Measurements from ENCODE around the gene ZNF556. TPM values are rescaled to one million over a fixed set of nuclear protein-coding genes. Genes with fewer than 3 reads are reported as not detected.
"Not testable (repeated sequence)": the region's sequence is repeated elsewhere in the genome, so short reads cannot be mapped to it uniquely, and the experiment has no call there.

Gene ZNF556
- total RNA-seq, 1 donor: not detected

DNA sequence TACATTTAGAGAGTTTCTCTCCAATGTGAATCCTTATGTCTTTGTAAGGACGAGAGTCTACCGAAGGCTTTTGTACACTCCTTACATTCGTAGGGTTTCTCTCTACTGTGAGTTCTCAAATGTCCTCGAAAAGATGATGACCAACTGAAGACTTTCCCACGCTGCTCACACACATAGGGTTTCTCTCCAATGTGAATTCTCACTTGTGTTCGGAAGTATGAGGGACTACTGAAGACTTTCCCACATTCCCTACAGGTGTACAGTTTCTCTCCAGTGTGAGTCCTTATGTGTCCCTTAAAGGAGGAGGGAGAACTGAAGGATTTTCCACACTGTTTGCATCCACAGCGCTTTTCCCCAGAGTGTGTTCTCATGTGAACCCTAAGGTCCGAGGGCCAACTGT is 29.6 kb downstream of the ZNF556 start:
- no peak for DNase-seq (ENCODE audit: insufficient read length, low spot score, missing footprints)
- Histone ChIP-seq H2AFZ (ENCODE audit: low read length) (no peak overlapping the region), H3K4me3 (ENCODE audit: insufficient read depth, low read length) (no peak overlapping the region), H3K79me2 (ENCODE audit: insufficient read depth, low read length) (peaks cover 3% of the 10 kb centered on the region), H3K36me3 (ENCODE audit: insufficient read depth, low read length) (no peaks in the 10 kb centered on the region), H3K4me2 (ENCODE audit: insufficient read depth, low read length) (no peak overlapping the region), H3K27ac (ENCODE audit: low read depth, low read length) (no peak overlapping the region), H4K20me1 (ENCODE audit: insufficient read depth, low read length) (no peaks in the 10 kb centered on the region), H3K4me1 (ENCODE audit: insufficient read depth, low read length) (no peaks in the 10 kb centered on the region), H3K9me3 (ENCODE audit: low read depth, low read length) (peaks cover 7% of the 10 kb centered on the region), H3K27me3 (ENCODE audit: insufficient read depth, low read length) (no peaks in the 10 kb centered on the region)
- TF ChIP-seq, protein P1, sequence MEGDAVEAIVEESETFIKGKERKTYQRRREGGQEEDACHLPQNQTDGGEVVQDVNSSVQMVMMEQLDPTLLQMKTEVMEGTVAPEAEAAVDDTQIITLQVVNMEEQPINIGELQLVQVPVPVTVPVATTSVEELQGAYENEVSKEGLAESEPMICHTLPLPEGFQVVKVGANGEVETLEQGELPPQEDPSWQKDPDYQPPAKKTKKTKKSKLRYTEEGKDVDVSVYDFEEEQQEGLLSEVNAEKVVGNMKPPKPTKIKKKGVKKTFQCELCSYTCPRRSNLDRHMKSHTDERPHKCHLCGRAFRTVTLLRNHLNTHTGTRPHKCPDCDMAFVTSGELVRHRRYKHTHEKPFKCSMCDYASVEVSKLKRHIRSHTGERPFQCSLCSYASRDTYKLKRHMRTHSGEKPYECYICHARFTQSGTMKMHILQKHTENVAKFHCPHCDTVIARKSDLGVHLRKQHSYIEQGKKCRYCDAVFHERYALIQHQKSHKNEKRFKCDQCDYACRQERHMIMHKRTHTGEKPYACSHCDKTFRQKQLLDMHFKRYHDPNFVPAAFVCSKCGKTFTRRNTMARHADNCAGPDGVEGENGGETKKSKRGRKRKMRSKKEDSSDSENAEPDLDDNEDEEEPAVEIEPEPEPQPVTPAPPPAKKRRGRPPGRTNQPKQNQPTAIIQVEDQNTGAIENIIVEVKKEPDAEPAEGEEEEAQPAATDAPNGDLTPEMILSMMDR (IDR thresholded peaks at IDR 0.05; ENCODE audit: extremely low read depth, low read depth, low read length): no peak

DNA sequence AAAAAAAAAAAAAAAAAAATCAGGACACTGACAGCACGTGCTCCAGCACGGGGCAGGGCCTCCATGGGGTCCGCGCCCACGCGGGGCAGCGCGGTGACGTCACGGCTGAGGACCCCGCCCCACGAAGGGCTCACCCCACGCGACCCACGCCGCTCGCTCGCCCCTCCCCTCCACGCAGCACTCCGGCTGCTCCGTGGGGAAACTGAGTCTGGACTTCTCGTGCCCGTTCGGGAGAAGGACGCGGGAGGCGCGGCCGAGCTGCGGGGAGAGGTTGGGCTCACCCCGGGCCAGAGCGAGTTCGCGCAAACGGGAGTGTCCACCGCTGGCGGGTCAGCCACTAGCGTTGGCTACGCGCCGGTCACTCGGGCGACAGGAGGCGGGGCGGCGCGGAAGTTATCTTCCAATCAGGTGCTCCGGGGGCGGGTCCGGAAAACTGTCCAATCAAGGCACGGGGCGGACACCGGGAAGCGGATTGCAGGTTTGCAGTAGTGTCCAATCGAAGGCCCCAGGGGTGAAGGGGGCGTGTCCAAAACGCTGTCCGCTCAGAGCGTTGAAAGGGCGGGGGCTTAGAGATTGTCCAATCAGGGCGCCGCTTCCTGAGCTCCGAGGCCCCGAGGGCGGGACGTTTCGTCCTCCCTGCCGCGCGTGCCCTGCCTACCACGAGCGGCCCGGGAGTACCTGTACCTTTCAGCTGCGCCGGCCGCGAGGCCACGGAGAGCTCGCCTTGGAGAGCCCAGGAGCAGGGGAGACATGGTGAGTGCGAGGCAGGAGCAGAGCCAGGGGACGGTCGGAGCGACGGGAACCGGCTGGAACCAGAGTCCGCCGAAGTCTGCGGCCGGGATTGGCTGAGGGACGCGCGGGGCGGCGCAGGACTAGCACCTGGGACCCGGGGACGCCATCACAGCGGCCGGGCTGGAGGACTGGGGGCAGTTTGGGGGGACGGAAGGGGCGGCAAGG is 33.4 kb downstream of the ZNF556 start, which contains the start of gene ZNF57:
ZNF57 (plus strand) TSS at position 633 of the 957 bp plus-strand sequence; CDS start at position 751, 118 bp downstream.
- TF ChIP-seq, protein P1 (IDR thresholded peaks at IDR 0.05; ENCODE audit: extremely low read depth, low read depth, low read length): no peak
- H3K4me2 ChIP-seq (ENCODE audit: insufficient read depth, low read length): peak within 1 kb of the TSS; percentile 91
- no peaks in the 10 kb centered on the region for H3K4me1 ChIP-seq (ENCODE audit: insufficient read depth, low read length)
- peaks cover 7% of the 10 kb centered on the region for H3K9me3 ChIP-seq (ENCODE audit: low read depth, low read length)
- peak within 1 kb of the TSS; percentile 94 for H3K4me3 ChIP-seq (ENCODE audit: insufficient read depth, low read length)
- H3K27ac ChIP-seq (ENCODE audit: low read depth, low read length): peak within 1 kb of the TSS; percentile 77
- DNase-seq (ENCODE audit: insufficient read length, low spot score, missing footprints): peak; percentile 99
- peaks cover 27% of the 10 kb centered on the region for H3K79me2 ChIP-seq (ENCODE audit: insufficient read depth, low read length)
- no peaks in the 10 kb centered on the region for H3K27me3 ChIP-seq (ENCODE audit: insufficient read depth, low read length)
- no peaks in the 10 kb centered on the region for H4K20me1 ChIP-seq (ENCODE audit: insufficient read depth, low read length)
- H2AFZ ChIP-seq (ENCODE audit: low read length): peak within 1 kb of the TSS; percentile 93
- H3K36me3 ChIP-seq (ENCODE audit: insufficient read depth, low read length): no peaks in the 10 kb centered on the region

DNA sequence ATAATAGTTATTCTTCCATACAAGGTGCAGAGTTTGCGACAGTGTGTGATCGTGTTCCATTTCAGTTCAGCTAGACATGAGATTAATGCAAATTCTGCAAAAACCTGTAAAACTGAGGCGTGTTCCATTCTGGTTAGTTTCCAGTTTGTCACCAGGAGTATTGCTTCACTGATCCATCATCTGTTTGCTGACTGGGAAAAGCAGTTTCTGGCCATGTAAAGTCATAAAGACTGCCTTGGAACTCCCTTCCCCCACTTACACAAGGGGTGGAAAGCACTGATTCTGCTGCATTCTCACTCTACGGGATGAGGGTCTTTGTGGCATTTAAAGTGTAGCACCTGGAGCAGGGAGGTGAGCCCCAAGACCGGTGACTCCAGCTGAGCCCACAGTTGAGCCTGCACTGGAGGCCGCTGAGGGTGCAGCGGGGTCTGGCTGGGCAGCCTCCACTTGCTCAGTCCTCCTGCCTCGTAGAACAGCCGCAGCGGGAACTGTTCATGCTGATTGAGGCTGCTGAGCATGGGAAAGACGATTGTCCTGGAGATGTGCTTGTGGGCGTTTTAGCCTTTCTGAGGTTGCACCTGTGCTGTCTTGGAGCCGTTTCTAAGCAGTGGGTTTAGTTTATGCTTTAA is 35.6 kb downstream of the ZNF556 start:
- H3K27me3 ChIP-seq (ENCODE audit: insufficient read depth, low read length): no peaks in the 10 kb centered on the region
- H3K79me2 ChIP-seq (ENCODE audit: insufficient read depth, low read length): peaks cover 40% of the 10 kb centered on the region
- no peak for DNase-seq (ENCODE audit: insufficient read length, low spot score, missing footprints)
- H3K27ac ChIP-seq (ENCODE audit: low read depth, low read length): no peak overlapping the region
- no peak overlapping the region for H3K4me2 ChIP-seq (ENCODE audit: insufficient read depth, low read length)
- no peak overlapping the region for H3K4me3 ChIP-seq (ENCODE audit: insufficient read depth, low read length)
- no peaks in the 10 kb centered on the region for H4K20me1 ChIP-seq (ENCODE audit: insufficient read depth, low read length)
- no peaks in the 10 kb centered on the region for H3K36me3 ChIP-seq (ENCODE audit: insufficient read depth, low read length)
- no peak overlapping the region for H2AFZ ChIP-seq (ENCODE audit: low read length)
- H3K9me3 ChIP-seq (ENCODE audit: low read depth, low read length): no peaks in the 10 kb centered on the region
- TF ChIP-seq, protein P1 (IDR thresholded peaks at IDR 0.05; ENCODE audit: extremely low read depth, low read depth, low read length): no peak
- no peaks in the 10 kb centered on the region for H3K4me1 ChIP-seq (ENCODE audit: insufficient read depth, low read length)

DNA sequence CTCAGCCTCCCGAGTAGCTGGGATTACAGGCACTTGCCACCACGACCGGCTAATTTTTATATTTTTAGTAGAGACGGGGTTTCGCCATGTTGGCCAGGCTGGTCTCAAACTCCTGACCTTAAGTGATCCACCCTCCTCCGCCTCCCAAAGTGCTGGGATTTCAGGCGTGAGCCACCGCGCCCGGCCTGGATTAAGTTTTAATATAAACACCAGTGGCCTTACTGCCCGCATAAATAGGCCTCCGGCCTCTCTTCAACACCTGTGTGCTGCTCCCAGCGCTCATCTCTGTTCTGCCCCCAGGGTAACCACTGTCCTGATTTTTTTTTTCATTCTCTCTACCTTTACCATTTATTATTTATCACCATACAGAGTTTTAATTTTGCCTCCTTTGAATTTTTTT is 36.2 kb downstream of the ZNF556 start:
- not testable (repeated sequence) for H3K27ac ChIP-seq (ENCODE audit: low read depth, low read length); H2AFZ ChIP-seq (ENCODE audit: low read length); H3K4me2 ChIP-seq (ENCODE audit: insufficient read depth, low read length); H4K20me1 ChIP-seq (ENCODE audit: insufficient read depth, low read length); H3K9me3 ChIP-seq (ENCODE audit: low read depth, low read length); H3K4me3 ChIP-seq (ENCODE audit: insufficient read depth, low read length); H3K4me1 ChIP-seq (ENCODE audit: insufficient read depth, low read length); DNase-seq (ENCODE audit: insufficient read length, low spot score, missing footprints); H3K27me3 ChIP-seq (ENCODE audit: insufficient read depth, low read length); H3K36me3 ChIP-seq (ENCODE audit: insufficient read depth, low read length)
- peaks cover 40% of the 10 kb centered on the region for H3K79me2 ChIP-seq (ENCODE audit: insufficient read depth, low read length)

All from osteoblast (primary cell).